Measurements from ENCODE around the gene RGSL1. TPM values are rescaled to one million over a fixed set of nuclear protein-coding genes. Genes with fewer than 3 reads are reported as not detected.

RGSL1 gene
- total RNA-seq, 2 donors from 2014 or later = not detected

- Histone ChIP-seq H3K27me3 (ENCODE audit: control insufficient read depth, insufficient read depth, low read length, poor library complexity, severe bottlenecking) (no peaks in the 10 kb centered on the region), H3K9ac (ENCODE audit: extremely low read depth, low read length, poor library complexity, severe bottlenecking) (no peak overlapping the region), H3K4me3 (ENCODE audit: low read length) (no peak overlapping the region), H3K4me1 (ENCODE audit: control insufficient read depth, insufficient read depth, low read length) (peaks cover 5% of the 10 kb centered on the region), H3K27ac (ENCODE audit: low read depth, low read length) (no peak overlapping the region), H3K36me3 (ENCODE audit: control insufficient read depth, insufficient read depth, low read length) (peaks cover 13% of the 10 kb centered on the region), H3K9me3 (ENCODE audit: control insufficient read depth, low read length) (no peaks in the 10 kb centered on the region)
- H3K36me3 Mint-ChIP-seq (ENCODE audit: low read depth) = no peaks in the 10 kb centered on the region
- DNase-seq = no peak
- 92 to 97% methylated on average over 5 of the region's 5 CpGs for WGBS, 2 experiments (ENCODE audit: insufficient coverage in 1 of 2, insufficient read length in 1 of 2)
- H3K27ac Mint-ChIP-seq = no peak overlapping the region
- no peaks in the 10 kb centered on the region for H3K9me3 Mint-ChIP-seq
- H3K4me1 Mint-ChIP-seq = peaks cover 14% of the 10 kb centered on the region
- H3K27me3 Mint-ChIP-seq (ENCODE audit: insufficient read depth) = peaks cover 4% of the 10 kb centered on the region
- no peak overlapping the region for H3K4me3 Mint-ChIP-seq
- no peak for TF ChIP-seq CTCF (conservative IDR thresholded peaks at IDR 0.05)
Observed at GRCh38 chr1:182598296-182598695, 148.3 kb downstream of the RGSL1 start.

DNA sequence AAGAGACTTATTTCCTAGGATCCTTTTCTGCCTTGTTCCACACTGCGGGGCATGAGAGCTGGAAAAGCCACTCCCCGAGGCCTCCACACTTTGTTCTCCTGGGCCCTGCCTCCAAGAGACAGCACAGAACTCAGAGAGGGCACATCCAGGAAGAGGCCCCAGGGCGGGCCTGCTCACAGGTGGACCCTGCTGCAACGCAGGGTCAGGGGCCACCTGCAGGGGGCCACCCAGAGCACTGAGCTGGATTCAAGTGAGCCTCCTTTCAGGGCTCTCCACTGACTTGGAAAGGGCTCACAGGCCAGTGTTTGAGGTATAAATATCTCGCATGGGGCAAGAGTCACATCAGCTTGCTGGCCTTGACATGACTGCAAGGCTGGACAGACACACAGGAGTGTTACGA is 149.4 kb downstream of the RGSL1 start:
- 86 to 95% methylated on average over 5 to 6 of the region's 6 CpGs for WGBS, 2 experiments (ENCODE audit: insufficient coverage in 1 of 2, insufficient read length in 1 of 2)
- DNase-seq = peak; percentile 88

GRCh38 chr1:182600036-182600713 is 150.2 kb downstream of the RGSL1 start:
- Histone ChIP-seq H3K27me3 (ENCODE audit: control insufficient read depth, insufficient read depth, low read length, poor library complexity, severe bottlenecking) (peaks cover 8% of the 10 kb centered on the region), H3K9me3 (ENCODE audit: control insufficient read depth, low read length) (no peaks in the 10 kb centered on the region), H3K4me1 (ENCODE audit: control insufficient read depth, insufficient read depth, low read length) (peaks cover 5% of the 10 kb centered on the region), H3K36me3 (ENCODE audit: control insufficient read depth, insufficient read depth, low read length) (peaks cover 13% of the 10 kb centered on the region), H3K9ac (ENCODE audit: extremely low read depth, low read length, poor library complexity, severe bottlenecking) (no peak overlapping the region), H3K4me3 (ENCODE audit: low read length) (no peak overlapping the region), H3K27ac (ENCODE audit: low read depth, low read length) (no peak overlapping the region)
- TF ChIP-seq CTCF (conservative IDR thresholded peaks at IDR 0.05) = no peak
- H3K4me3 Mint-ChIP-seq = no peak overlapping the region
- H3K27me3 Mint-ChIP-seq (ENCODE audit: insufficient read depth) = peaks cover 17% of the 10 kb centered on the region
- no peaks in the 10 kb centered on the region for H3K9me3 Mint-ChIP-seq
- H3K27ac Mint-ChIP-seq = peak overlapping the region; percentile 10
- H3K4me1 Mint-ChIP-seq = peaks cover 17% of the 10 kb centered on the region
- DNase-seq = no peak
- WGBS, 2 experiments (ENCODE audit: insufficient coverage in 1 of 2, insufficient read length in 1 of 2) = 96 to 98% methylated on average over 7 to 17 of the region's 17 CpGs
- no peaks in the 10 kb centered on the region for H3K36me3 Mint-ChIP-seq (ENCODE audit: low read depth)

More for the DNA sequence above, 149.4 kb downstream of the RGSL1 start:
- H3K4me1 ChIP-seq (ENCODE audit: control insufficient read depth, insufficient read depth, low read length) = peaks cover 5% of the 10 kb centered on the region
- Mint-ChIP-seq H3K4me1 (peaks cover 14% of the 10 kb centered on the region), H3K4me3 (no peak overlapping the region), H3K36me3 (ENCODE audit: low read depth) (no peaks in the 10 kb centered on the region), H3K27me3 (ENCODE audit: insufficient read depth) (peaks cover 8% of the 10 kb centered on the region), H3K27ac (peak overlapping the region; percentile 10), H3K9me3 (no peaks in the 10 kb centered on the region)
- no peaks in the 10 kb centered on the region for H3K9me3 ChIP-seq (ENCODE audit: control insufficient read depth, low read length)
- peaks cover 13% of the 10 kb centered on the region for H3K36me3 ChIP-seq (ENCODE audit: control insufficient read depth, insufficient read depth, low read length)
- H3K27ac ChIP-seq (ENCODE audit: low read depth, low read length) = no peak overlapping the region
- H3K27me3 ChIP-seq (ENCODE audit: control insufficient read depth, insufficient read depth, low read length, poor library complexity, severe bottlenecking) = no peaks in the 10 kb centered on the region
- no peak overlapping the region for H3K4me3 ChIP-seq (ENCODE audit: low read length)
- TF ChIP-seq CTCF (conservative IDR thresholded peaks at IDR 0.05) = peak; percentile 83
- H3K9ac ChIP-seq (ENCODE audit: extremely low read depth, low read length, poor library complexity, severe bottlenecking) = no peak overlapping the region
